CD4-positive, alpha-beta T cell treated with Interleukin-10 for 1 hour (primary cell): Measurements from ENCODE around the gene NINL.
"Not testable (repeated sequence)": the region's sequence is repeated elsewhere in the genome, so short reads cannot be mapped to it uniquely, and the experiment has no call there.

ENCODE experiments used
- DNase-seq: peaks from one replicate; pipeline ENCODE4 v3.0.0-alpha.2; 2020

The NINL gene

GRCh38 chr20:25592135-25592852 is 7.0 kb upstream of the NINL start:
- no peak for DNase-seq

- not testable (repeated sequence) for DNase-seq
Measured at GRCh38 chr20:25590778-25591177, 5.4 kb upstream of the NINL start.

- DNase-seq = no peak
Measured at GRCh38 chr20:25588491-25588890, 3.2 kb upstream of the NINL start.

GRCh38 chr20:25587536-25587935 is 2.2 kb upstream of the NINL start:
- no peak for DNase-seq

DNA sequence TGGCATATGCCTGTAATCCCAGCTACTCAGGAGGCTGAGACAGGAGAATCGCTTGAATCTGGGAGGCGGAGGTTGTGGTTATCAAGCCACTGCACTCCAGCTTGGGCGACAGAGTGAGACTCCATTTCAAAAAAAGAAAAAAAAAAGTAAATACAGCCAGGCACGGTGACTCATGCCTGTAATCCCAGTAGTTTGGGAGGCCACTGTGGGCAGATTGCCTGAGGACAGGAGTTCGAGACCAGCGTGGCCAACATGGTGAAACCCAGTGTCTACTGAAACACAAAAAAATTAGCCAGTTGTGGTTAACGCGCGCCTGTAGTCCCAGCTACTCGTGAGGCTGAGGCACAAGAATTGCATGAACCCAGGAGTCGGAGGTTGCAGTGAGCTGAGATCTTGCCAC is 1.5 kb upstream of the NINL start:
- no peak for DNase-seq

DNA sequence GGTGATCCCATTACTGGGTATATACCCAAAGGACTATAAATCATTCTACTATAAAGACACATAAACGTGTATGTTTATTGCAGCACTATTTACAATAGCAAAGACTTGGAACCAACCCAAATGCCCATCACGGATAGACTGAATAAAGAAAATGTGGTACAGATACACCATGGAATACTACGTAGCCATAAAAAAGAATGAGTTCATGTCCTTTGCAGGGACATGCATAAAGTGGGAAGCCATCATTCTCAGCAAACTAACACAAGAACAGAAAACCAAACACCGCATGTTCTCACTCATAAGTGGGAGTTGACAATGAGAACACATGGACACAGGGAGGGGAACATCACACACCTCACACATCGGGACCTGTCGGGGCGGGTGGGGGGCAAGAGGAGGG is 1.7 kb downstream of the NINL start:
- DNase-seq = not testable (repeated sequence)

DNA sequence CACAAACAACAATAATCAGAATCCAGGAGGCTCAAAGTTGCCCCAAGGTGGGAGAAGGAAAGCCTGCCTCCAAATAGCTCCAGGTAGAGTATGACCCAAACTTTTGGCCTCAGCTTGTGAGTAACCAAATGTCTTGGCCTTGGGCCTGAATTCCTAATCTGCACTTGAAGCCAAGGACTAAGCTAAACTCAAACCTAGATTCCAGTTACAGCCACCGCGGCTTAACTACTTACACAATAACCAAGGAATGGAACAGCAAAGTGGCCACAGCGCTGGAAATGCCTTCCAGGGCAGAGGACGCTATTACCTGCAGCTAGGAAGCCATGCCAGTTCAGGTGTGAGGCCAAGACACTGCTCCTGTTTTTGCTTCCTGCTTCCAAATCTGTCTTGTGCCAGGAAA is 4.6 kb downstream of the NINL start:
- DNase-seq = no peak

- no peak for DNase-seq
Measured at GRCh38 chr20:25579081-25579770, 6.1 kb downstream of the NINL start.

DNA sequence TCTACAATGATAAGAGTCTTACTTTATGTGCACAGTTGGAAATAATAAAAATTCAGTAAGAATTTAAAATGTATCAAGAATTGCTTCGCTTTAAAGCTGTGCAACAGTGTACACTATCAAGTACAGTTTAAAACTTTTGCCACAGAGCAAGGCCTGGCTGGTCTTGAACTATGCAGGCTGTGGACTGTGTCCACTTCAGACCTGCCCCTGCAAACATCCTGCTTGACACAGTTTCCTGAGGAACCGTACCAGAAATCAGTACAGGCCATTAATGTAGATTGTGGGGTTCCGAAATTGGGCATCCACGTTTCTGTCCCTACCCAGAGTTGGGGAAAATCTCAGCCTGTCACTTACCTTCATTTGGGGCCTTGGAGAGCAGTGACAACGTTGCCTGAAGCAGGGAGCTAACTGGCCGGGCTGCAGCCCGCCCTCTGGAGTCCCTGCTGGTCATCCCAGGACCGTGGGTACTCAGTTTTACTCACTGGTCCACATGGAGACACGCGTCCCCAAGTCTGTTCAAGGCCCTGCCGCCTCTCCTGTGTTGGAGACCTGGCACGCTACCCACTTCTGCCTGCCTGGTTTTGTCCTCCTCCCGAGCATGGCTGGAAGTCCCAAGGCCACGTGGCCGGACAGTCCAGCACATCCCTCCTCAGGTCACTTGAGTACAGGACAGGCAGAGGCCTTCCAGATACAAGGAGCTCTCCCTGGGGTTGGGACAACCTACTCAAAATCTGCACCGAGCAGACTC is 8.4 kb downstream of the NINL start:
- no peak for DNase-seq

GRCh38 chr20:25574411-25574810 is 10.9 kb downstream of the NINL start:
- no peak for DNase-seq

DNA sequence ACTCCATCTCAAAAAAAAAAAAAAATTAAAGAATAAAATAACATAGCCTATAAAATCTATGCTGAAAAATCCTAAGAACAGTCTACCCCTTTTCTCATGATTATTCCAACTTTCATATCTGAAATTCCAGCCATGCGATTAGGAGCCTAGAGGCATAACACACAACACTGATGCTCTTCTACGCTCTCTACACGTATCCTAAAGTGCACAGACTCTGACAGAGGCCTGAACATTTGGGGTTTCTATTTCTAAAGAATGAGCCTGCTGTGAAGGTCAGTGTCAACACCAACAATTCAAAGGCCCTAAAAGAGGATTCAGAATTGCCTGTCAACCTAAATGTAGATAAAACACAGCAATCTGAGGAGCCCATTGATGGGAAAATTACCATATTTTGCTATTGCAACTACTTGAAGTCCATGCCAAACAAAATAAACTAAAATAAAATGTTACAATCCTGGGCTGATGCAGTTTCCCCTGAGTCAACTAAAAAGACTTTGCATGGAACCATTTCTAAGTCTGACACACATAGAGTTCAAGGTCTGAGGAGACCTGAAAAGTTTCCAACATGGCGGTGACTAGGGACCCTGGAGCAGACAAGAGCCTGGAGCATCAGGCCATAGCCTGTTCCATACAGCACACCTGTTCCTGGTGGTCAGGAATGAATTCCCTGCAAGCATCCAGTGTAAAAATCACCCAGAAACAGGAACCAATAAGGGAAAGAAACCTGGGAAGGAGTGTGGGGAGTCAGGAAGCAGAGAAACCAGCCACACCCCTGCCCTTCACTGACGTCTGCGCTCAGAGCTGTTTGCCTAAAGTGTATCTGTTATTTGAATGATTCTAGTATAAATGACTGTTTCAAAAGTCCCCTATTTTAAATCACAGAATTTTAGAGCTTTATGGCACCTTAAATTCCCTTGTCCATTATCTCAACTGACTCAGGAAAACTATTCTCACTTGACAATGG is 11.8 kb downstream of the NINL start:
- DNase-seq = no peak

DNA sequence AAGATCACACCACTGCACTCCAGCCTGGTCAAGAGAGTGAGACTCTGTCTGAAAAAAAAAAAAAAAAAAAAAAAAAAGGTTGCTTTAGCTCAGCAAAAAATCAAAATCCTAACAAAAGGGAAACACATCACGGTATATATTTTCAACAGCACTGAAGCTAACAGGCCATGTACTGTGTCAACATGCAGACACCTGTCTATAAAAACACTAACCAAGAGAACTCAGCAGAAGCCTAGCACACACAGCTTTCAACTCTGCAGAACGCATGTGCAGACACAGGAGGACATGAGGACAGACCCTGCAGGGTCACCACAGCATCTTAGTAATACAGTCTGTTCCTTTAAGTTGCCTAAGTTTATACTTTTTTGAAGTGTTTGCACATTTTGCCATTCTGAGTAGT is 13.5 kb downstream of the NINL start:
- no peak for DNase-seq

GRCh38 chr20:25571240-25571639 is 14.1 kb downstream of the NINL start:
- DNase-seq = no peak

- DNase-seq = no peak
Measured at GRCh38 chr20:25570148-25570530, 15.2 kb downstream of the NINL start.

GRCh38 chr20:25567286-25567685 is 18.0 kb downstream of the NINL start:
- no peak for DNase-seq

- DNase-seq = no peak
Measured at GRCh38 chr20:25566821-25567220, 18.5 kb downstream of the NINL start.

DNA sequence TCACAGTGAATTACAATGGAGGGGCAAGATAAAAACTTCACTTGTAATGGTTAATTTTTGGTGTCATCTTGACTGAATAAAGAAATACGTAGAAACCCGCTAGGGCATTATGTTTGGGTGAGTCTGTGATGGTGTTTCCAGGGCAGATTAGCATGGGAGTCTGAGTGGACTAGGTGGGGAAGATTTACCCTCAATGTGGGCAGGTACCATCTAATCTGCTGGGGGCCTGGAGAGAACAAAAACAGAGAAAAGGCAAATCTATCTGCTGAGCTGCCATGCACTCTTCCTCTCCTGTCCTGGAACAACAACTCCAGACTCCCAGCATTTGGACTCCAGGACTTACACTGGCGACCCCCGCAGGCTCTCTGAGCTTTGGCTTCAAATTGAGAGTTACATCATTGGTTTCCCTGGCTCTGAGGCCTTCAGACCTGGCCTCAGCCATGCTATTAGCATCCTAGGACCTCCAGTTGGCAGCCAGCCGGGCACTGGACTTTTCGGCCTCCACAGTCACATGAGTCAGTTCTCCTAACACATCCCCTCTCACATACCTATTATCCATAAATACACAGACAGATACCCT is 19.7 kb downstream of the NINL start:
- no peak for DNase-seq

- DNase-seq = no peak
Measured at GRCh38 chr20:25563876-25564275, 21.5 kb downstream of the NINL start.

- DNase-seq = no peak
Measured at GRCh38 chr20:25563362-25563761, 22.0 kb downstream of the NINL start.

DNA sequence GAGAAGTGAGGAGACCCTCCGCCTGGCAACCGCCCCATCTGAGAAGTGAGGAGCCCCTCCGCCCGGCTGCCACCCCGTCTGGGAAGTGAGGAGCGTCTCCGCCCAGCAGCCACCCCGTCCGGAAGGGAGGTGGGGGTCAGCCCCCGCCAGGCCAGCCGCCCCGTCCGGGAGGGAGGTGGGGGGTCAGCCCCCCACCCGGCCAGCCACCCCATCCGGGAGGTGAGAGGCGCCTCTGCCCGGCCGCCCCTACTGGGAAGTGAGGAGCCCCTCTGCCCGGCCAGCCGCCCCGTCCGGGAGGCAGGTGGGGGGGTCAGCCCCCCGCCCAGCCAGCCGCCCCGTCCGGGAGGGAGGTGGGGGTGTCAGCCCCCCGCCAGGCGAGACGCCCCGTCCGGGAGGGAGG is 23.6 kb downstream of the NINL start:
- DNase-seq = not testable (repeated sequence)

- no peak for DNase-seq
Measured at GRCh38 chr20:25553819-25554296, 31.5 kb downstream of the NINL start.

DNA sequence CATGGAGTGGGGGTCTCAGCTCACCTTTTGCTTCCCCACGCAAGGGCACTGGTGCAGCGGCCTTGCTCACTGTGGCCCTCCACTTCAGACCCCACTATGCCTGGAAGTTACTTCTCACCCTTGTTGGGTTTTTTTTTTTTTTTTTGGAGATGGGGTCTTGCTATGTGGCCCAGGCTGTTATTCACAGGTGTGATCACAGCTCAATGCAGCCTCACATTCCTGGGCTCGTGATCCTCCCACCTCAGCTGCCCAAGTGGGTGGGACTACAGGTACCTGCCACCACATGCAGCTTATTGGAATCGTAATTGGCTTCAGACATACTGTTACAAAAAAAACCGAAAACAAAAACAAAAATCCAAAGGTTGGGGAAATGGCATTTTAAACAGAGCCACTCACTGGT is 32.4 kb downstream of the NINL start:
- DNase-seq = no peak
